ENCODE results near the gene CBLC. TPM values are rescaled to one million over a fixed set of nuclear protein-coding genes. Genes with fewer than 3 reads are reported as not detected.

The CBLC gene
- total and polyA plus RNA-seq, 10 of the 15 experiments (the other 5 are each of a cell fraction or from before 2014, with no cell fraction given): not detected

- in situ Hi-C loops (cut with MboI) (no loop called here), intact Hi-C loops (cut with micrococcal nuclease; ENCODE audit: unreplicated experiment) (no loop called here)
- POLR2A ChIA-PET: interaction anchor here (0.5 kb wide), 1 partner anchor 294 kb away, joined by 3 read pairs; the partner anchor contains the start of gene CLASRP
- CTCF ChIA-PET: interaction anchor here (0.7 to 1.5 kb wide), 3 partner anchors 21 to 56 kb away, joined by 3 to 4 read pairs (median 4); no protein-coding TSS in a partner anchor
- Histone ChIP-seq H3K79me2 (ENCODE audit: control insufficient read depth, insufficient read depth, low read length) (peaks cover 16% of the 10 kb centered on the region), H3K9me3 (replicated peaks; ENCODE audit: control insufficient read depth, insufficient read depth, low read length) (no peaks in the 10 kb centered on the region), H3K9ac (ENCODE audit: control insufficient read depth, insufficient read depth, low read length) (no peak overlapping the region), H3K4me3 (no peak overlapping the region), H3K27ac (ENCODE audit: control insufficient read depth, insufficient read depth) (no peak overlapping the region), H3K27me3 (replicated peaks in 1 of 2; ENCODE audit: control insufficient read depth in 2 of 2, insufficient read depth in 2 of 2, low read length in 1 of 2) (no peaks in the 10 kb centered on the region), H3K36me3 (ENCODE audit: control insufficient read depth in 2 of 2, insufficient read depth in 2 of 2, low read length in 1 of 2) (no peaks in the 10 kb centered on the region; a peak in 1 of 4 replicates), H3K4me1 (ENCODE audit: control insufficient read depth, insufficient read depth, low read length) (peaks cover 16% of the 10 kb centered on the region), H4K20me1 (ENCODE audit: control insufficient read depth, insufficient read depth) (no peaks in the 10 kb centered on the region), H2AFZ (ENCODE audit: control insufficient read depth, low read depth, low read length) (no peak overlapping the region), H3K4me2 (ENCODE audit: control insufficient read depth, insufficient read depth) (no peak overlapping the region)
- 0 out of 2 replicates have a peak, but pooled peaks have one; percentile 3 for TF ChIP-seq IKZF1 (conservative IDR thresholded peaks at IDR 0.05)
- no peak for TF ChIP-seq MEF2B (IDR thresholded peaks at IDR 0.05; ENCODE audit: partially characterized antibody, poor library complexity, severe bottlenecking)
- FAIRE-seq: no peak
- 49% methylated on average over 8 of the region's 10 CpGs for WGBS (ENCODE audit: insufficient coverage, insufficient replicate concordance, low lambda C conversion rate, missing lambda C conversion rate)
- no TSS peak for BruUV-seq (replicated peaks)
- no peak for ATAC-seq
- no peak for DNase-seq (ENCODE audit: low read depth, low spot score)
- RAD21 ChIA-PET (ENCODE audit: unreplicated experiment): interaction anchor here (4.2 kb wide), 1 partner anchor 21 kb away, joined by 16 read pairs; no protein-coding TSS in a partner anchor
- SMC1A ChIA-PET (ENCODE audit: uncharacterized antibody, unreplicated experiment): no interaction called here
These were observed 32.3 kb upstream of the CBLC start for GRCh38 chr19:44745341-44745831.

- Histone ChIP-seq H3K9me3 (replicated peaks; ENCODE audit: control insufficient read depth, insufficient read depth, low read length) (no peaks in the 10 kb centered on the region), H4K20me1 (ENCODE audit: control insufficient read depth, insufficient read depth) (no peaks in the 10 kb centered on the region), H2AFZ (ENCODE audit: control insufficient read depth, low read depth, low read length) (no peak overlapping the region), H3K4me3 (no peak overlapping the region), H3K4me2 (ENCODE audit: control insufficient read depth, insufficient read depth) (no peak overlapping the region), H3K27me3 (replicated peaks in 1 of 2; ENCODE audit: control insufficient read depth in 2 of 2, insufficient read depth in 2 of 2, low read length in 1 of 2) (no peaks in the 10 kb centered on the region), H3K4me1 (ENCODE audit: control insufficient read depth, insufficient read depth, low read length) (peaks cover 21% of the 10 kb centered on the region), H3K27ac (ENCODE audit: control insufficient read depth, insufficient read depth) (no peak overlapping the region), H3K9ac (ENCODE audit: control insufficient read depth, insufficient read depth, low read length) (no peak overlapping the region), H3K36me3 (ENCODE audit: control insufficient read depth in 2 of 2, insufficient read depth in 2 of 2, low read length in 1 of 2) (no peaks in the 10 kb centered on the region; a peak in 2 of 4 replicates), H3K79me2 (ENCODE audit: control insufficient read depth, insufficient read depth, low read length) (peaks cover 22% of the 10 kb centered on the region)
- CTCF ChIA-PET: no interaction called here
- TF ChIP-seq STAT3 (IDR thresholded peaks at IDR 0.05; ENCODE audit: low read depth, low read length): no peak
- no peak for TF ChIP-seq DPF2 (IDR thresholded peaks at IDR 0.05)
- 0 out of 2 replicates have a peak, but pooled peaks have one; percentile 8 for TF ChIP-seq NBN (IDR thresholded peaks at IDR 0.05)
- no TSS peak for BruUV-seq (replicated peaks)
- intact Hi-C loops (cut with micrococcal nuclease; ENCODE audit: unreplicated experiment) (no loop called here), in situ Hi-C loops (cut with MboI) (no loop called here)
- ATAC-seq (no peak), DNase-seq (ENCODE audit: low read depth, low spot score) (no peak), FAIRE-seq (no peak)
- WGBS (ENCODE audit: insufficient coverage, insufficient replicate concordance, low lambda C conversion rate, missing lambda C conversion rate): 3% methylated on average over 3 of the region's 4 CpGs
- SMC1A ChIA-PET (ENCODE audit: uncharacterized antibody, unreplicated experiment): no interaction called here
- RAD21 ChIA-PET (ENCODE audit: unreplicated experiment): interaction anchor here (4.2 kb wide), 1 partner anchor 22 kb away, joined by 16 read pairs; no protein-coding TSS in a partner anchor
- POLR2A ChIA-PET: no interaction called here
These were observed 31.6 kb upstream of the CBLC start for GRCh38 chr19:44745887-44746600.

Measured in GM12878 (cell line).